Smooth muscle cell of the coronary artery (primary cell): ENCODE measurements around the gene UTP14A. TPM values are rescaled to one million over a fixed set of nuclear protein-coding genes. Genes with fewer than 3 reads are reported as not detected.

ENCODE experiments used
- total RNA-seq: library from RNA; depleted of rRNA; stranded (reverse); fragments of >200 nt; gene quantifications from 2 replicates; pipeline ENCODE4 v1.2.3, GENCODE V29; 2014; ENCODE audit warnings: low replicate concordance

Gene UTP14A, protein sequence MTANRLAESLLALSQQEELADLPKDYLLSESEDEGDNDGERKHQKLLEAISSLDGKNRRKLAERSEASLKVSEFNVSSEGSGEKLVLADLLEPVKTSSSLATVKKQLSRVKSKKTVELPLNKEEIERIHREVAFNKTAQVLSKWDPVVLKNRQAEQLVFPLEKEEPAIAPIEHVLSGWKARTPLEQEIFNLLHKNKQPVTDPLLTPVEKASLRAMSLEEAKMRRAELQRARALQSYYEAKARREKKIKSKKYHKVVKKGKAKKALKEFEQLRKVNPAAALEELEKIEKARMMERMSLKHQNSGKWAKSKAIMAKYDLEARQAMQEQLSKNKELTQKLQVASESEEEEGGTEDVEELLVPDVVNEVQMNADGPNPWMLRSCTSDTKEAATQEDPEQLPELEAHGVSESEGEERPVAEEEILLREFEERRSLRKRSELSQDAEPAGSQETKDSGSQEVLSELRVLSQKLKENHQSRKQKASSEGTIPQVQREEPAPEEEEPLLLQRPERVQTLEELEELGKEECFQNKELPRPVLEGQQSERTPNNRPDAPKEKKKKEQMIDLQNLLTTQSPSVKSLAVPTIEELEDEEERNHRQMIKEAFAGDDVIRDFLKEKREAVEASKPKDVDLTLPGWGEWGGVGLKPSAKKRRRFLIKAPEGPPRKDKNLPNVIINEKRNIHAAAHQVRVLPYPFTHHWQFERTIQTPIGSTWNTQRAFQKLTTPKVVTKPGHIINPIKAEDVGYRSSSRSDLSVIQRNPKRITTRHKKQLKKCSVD
- total RNA-seq: 8.2 and 17.1 TPM in 2 replicates

GRCh38 chrX:129905787-129906580 lies at the start of gene UTP14A:
Gene UTP14A, plus strand, starts transcription at chrX:129906164. Its CDS starts 47 bp downstream, at chrX:129906211.

Other genes starting within 250 kb of the UTP14A start
- 6.8 TPM in 1 of 2 replicates, not detected in the other for gene XPNPEP2, start 167.2 kb upstream of the UTP14A start, total RNA-seq
- not detected in 2 replicates for gene SASH3, start 126.2 kb upstream of the UTP14A start, total RNA-seq
- gene ZDHHC9, start 62.3 kb upstream of the UTP14A start, total RNA-seq: 19.0 and 22.6 TPM in 2 replicates
- gene BCORL1, start 76.5 kb downstream of the UTP14A start, total RNA-seq: 0.94 and 1.7 TPM in 2 replicates
- 4.4 and 8.0 TPM in 2 replicates for gene ELF4, start 204.3 kb downstream of the UTP14A start, total RNA-seq